NCI-H2107 treated with DMSO at 0.1 percent for 48 hours (cell line): Measurements from ENCODE around the gene CPT1A.

Source experiments
- DNase-seq: peaks from one replicate; lab custom pipeline; 2025; ENCODE audit not compliant: unreplicated experiment; lab: John Stamatoyannopoulos, UW

The CPT1A gene

GRCh38 chr11:68762481-68762880, 79.2 kb downstream of the CPT1A start:
- DNase-seq: no peak

- no peak for DNase-seq
Observed at GRCh38 chr11:68761801-68762200, 79.9 kb downstream of the CPT1A start.

- DNase-seq: no peak
Observed at GRCh38 chr11:68759991-68760390, 81.7 kb downstream of the CPT1A start.

GRCh38 chr11:68757711-68758110, 84.0 kb downstream of the CPT1A start:
- no peak for DNase-seq

- DNase-seq: no peak
Observed at GRCh38 chr11:68756171-68756766, 85.4 kb downstream of the CPT1A start.

GRCh38 chr11:68753300-68753699, 88.4 kb downstream of the CPT1A start:
- peak; percentile 14 for DNase-seq

GRCh38 chr11:68751331-68751856, 90.3 kb downstream of the CPT1A start, which contains the start of gene TESMIN:
Gene TESMIN (minus strand): TSS chr11:68751520. CDS start chr11:68750660, 860 bp downstream.
- DNase-seq: peak; percentile 46

GRCh38 chr11:68751004-68751325, 90.8 kb downstream of the CPT1A start:
- DNase-seq: no peak

GRCh38 chr11:68750195-68751003, 91.3 kb downstream of the CPT1A start:
- no peak for DNase-seq

- DNase-seq: no peak
Observed at GRCh38 chr11:68749229-68750123, 92.2 kb downstream of the CPT1A start.

GRCh38 chr11:68748061-68748460, 93.7 kb downstream of the CPT1A start:
- no peak for DNase-seq

- DNase-seq: no peak
Observed at GRCh38 chr11:68743539-68743938, 98.2 kb downstream of the CPT1A start.

- no peak for DNase-seq
Observed at GRCh38 chr11:68741463-68741862, 100.3 kb downstream of the CPT1A start.

- no peak for DNase-seq
Observed at GRCh38 chr11:68735646-68736045, 106.1 kb downstream of the CPT1A start.

GRCh38 chr11:68735125-68735524, 106.6 kb downstream of the CPT1A start:
- no peak for DNase-seq

- no peak for DNase-seq
Observed at GRCh38 chr11:68734111-68734510, 107.6 kb downstream of the CPT1A start.

GRCh38 chr11:68727783-68728182, 113.9 kb downstream of the CPT1A start:
- no peak for DNase-seq

- DNase-seq: no peak
Observed at GRCh38 chr11:68724293-68724692, 117.4 kb downstream of the CPT1A start.

- DNase-seq: no peak
Observed at GRCh38 chr11:68722143-68722542, 119.6 kb downstream of the CPT1A start.

- no peak for DNase-seq
Observed at GRCh38 chr11:68721075-68721474, 120.6 kb downstream of the CPT1A start.

GRCh38 chr11:68715456-68716122, 126.1 kb downstream of the CPT1A start:
- DNase-seq: no peak
